HG02678 (cell line): ENCODE data around the gene OPHN1.
"Not testable (repeated sequence)": the region's sequence is repeated elsewhere in the genome, so short reads cannot be mapped to it uniquely, and the experiment has no call there.

ENCODE experiments used
- ATAC-seq: cut with Tn5 transposase; IDR thresholded peaks from one replicate; pipeline ENCODE4 v1.9.1; 2021; ENCODE audit warnings: mild to moderate bottlenecking, moderate library complexity; ENCODE audit not compliant: unreplicated experiment

The OPHN1 gene

DNA sequence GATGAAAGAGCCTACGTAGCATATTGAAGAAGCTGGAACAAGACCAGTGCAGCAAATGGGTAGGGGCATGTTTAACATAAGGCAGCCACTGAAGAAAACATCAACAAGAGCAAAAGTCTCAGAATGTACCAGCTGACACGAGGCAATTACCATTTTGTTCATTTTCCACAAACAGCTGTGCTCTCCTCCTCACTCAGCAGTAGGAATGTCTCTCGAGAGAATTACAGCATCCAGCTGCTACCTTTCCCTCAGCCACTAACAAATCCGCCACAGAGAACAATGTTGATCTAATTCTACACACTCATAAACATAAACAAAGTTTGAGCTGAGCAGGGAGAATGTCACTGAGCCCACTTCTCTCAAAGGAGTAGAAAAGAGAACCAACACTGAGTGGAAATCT, 68.0 kb downstream of the OPHN1 start:
- no peak for ATAC-seq

GRCh38 chrX:68363984-68364383, 69.3 kb downstream of the OPHN1 start:
- ATAC-seq: no peak

- no peak for ATAC-seq
Measured at GRCh38 chrX:68358679-68359078, 74.6 kb downstream of the OPHN1 start.

DNA sequence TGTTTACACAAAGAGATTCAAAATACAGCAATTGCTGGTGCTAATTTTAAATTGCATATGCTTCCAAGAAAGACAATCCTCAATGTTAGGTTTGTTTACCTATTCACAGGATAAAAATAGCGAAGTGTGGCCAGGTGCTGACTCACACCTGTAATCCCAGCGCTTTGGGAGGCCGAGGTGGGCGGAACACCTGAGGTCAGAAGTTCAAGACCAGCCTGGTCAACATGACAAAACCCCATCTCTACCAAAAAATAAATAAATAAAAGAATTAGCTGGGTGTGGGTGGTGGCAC, 77.7 kb downstream of the OPHN1 start:
- ATAC-seq: no peak

DNA sequence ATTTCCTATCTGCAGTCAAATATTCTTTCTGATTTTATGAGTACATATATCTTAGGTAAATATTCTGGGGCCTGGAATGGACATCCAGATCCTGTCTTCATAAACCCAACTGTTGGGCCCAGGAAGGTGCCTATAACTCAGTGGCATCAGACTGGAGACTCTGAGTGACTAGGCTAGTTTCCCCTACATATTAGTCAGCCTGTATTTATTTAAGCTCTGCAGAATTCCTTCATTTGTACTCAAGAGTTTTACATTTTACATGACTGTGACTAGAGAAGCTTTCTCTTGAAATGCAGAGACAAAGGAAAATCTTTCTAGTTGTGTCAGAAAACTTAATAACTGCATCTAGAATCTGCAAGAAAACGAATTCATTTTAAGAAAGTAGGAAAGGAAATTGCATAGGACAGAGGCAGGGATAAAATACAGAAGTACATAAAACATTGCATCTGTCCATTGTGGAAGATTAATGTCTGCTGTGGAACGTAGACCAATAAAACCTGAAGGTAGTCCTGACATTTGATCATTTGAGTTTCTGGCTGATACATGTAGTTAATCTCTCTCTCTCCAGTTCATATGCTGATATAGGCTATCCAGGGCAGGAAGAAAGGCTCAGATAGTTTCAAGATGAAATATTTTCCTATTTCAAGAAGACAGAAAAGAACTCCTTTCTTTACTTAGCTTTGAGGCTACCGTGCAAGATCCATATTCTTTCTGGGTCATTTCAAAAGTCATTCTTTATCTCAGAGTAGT, 78.2 kb downstream of the OPHN1 start:
- no peak for ATAC-seq

DNA sequence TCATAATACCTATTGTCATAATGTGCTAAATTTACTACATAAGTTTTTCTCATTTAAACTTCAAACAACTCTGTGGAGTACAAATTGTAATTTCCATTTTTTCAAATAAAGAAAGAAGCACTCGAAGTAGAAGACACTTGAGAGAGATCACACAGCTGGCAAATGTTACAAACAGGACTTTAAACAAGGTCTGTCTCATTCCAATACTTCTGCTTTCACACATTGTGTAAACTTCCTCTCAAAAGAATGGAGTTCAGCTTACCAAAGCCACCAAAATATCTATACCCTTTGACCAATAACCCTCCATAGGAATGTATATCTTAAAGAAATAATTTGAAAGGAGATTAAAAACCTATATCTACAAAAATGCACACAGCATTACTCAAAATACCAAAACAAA, 88.3 kb downstream of the OPHN1 start:
- no peak for ATAC-seq

GRCh38 chrX:68343551-68343950, 89.7 kb downstream of the OPHN1 start:
- ATAC-seq: no peak

GRCh38 chrX:68332201-68332731, 101.0 kb downstream of the OPHN1 start:
- ATAC-seq: no peak

- ATAC-seq: not testable (repeated sequence)
Measured at GRCh38 chrX:68326841-68327240, 106.5 kb downstream of the OPHN1 start.

DNA sequence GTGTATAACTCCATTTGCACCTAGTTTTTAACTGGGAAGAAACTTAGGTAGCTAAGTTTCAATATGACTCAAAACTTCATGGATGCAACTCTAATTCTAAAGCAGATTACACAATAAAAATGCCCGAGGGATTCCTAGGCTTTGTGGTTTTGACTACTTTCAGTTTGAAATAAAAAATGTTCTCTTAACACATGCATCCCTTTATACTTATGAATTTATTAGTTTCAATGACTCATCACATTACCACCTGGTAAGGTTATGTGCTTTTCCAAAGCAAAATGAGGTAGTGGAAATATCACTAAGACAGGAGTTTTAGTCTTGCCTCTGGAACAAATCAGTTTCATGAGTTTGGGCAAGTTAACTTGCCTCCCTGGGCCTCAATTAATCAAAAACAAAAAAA, 125.5 kb downstream of the OPHN1 start:
- no peak for ATAC-seq

DNA sequence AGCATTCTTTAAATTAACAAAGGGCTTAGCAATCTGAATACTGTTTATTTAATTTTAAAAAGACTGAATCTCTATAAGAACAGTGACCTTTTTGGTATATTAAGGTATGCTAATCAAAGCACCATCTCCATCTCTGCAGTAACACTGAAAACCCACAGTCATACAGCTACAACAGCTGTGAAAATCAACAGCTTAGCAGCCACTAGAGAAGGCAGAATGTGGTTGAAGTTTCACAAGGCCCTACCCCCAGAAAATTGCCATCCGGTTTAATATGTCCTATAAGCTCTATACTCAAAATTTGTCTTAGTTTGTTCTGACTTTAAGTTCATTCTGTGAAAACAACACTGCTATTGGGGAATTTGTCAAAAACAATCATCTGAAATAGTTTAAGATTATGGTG, 128.7 kb downstream of the OPHN1 start:
- no peak for ATAC-seq

DNA sequence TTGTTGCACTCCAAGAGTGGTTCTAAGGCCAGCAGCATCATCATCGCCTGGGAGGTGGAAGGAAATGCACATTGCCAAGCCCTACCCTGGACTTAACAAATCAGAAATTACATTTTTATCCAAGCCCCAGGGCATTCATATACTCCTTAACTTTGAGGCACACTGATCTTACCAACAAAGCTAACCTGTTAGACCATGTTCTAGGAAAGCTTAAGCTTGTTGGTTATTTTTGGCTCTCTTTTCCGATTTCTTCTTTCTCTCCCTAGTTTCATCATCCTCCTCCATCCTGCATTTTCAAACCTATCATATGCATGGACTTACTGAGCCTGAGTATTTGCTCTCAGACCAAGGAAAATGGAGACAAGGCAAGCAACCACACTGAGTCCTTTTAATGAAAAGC, 133.4 kb downstream of the OPHN1 start:
- ATAC-seq: no peak

GRCh38 chrX:68292471-68292870, 140.8 kb downstream of the OPHN1 start:
- ATAC-seq: no peak

DNA sequence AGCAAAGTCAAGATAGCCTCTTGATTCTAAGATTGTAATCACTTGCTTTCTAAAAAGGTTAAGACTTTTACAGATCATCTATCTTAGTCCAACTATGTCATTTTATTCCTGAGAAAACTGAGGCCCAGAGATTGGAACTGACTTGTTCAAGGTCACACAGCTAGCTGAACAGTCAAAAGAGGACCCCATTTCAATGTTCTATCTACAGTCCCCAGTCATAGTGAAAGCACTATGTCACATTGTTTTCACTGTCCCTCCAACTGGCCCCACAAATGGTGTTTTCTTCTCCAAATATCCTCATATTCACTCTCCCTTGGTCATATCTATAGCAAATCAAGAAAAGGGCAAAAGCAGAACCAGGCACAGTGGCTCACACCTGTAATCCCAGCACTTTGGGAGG, 145.2 kb downstream of the OPHN1 start:
- no peak for ATAC-seq

- ATAC-seq: no peak
Measured at GRCh38 chrX:68287419-68287818, 145.9 kb downstream of the OPHN1 start.

DNA sequence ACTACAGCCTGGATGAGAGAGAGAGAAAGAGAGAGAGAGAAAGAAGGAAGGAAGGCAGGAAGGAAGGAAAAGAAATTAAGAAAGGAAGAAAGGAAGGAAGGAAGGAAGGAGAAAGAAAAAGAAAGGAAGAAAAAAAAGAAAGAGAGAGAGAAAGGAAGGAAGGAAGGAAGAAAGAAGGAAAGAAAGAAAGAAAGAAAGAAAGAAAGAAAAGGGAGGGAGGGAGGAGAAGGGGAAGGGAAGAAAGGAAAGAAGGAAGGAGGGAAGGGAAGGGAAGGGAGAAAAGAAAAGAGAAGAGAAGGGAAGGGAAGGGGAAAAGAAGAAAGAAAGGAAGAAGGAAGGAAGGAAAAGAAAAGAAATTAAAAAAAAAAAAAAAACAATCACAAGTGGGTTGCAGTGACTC, 146.3 kb downstream of the OPHN1 start:
- no peak for ATAC-seq

DNA sequence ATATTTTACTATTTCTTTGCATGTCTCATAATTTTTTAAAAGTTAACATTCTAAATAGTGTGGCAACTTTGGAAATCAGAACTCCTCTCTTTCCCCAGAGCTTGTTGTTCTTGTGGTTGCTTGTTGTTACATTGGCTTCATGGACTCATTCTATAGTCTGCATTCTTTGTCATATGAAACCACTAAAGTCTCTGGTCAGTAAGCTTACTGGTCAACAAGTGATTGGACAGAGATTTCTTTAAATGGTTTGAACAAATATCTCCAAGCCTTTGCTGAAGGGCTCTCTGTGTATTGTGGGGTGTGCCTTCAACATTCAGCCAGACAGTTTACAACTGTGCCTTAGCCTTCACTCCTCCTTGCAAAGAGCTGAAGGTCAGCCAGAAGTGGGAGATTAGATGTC, 147.2 kb downstream of the OPHN1 start:
- no peak for ATAC-seq

DNA sequence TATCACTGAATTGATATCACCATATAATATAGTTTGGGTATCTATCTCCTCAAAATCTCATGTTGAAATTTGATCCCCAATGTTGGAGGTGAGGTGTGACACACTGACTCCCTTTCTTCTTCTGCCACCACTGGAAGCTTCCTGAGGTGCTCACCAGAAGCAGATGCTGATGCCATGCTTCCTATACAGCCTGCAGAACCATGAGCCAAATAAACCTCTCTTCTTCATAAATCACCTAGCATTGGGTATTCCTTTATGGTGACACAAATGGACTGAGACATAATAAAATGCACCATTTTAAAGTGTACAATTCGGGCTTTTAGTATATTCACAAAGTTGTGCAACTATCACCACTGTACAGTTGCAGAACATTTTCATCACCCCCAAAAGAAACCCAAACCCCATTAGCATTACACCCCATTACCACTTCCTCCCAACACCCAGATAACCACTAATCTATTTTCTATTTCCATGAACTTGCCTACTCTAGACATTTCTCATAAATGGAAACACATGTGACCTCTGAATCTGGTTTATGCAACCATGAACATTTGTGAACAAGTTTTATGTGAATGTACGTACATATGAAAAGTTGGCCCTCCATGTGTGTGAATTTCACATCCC, 148.9 kb downstream of the OPHN1 start:
- no peak for ATAC-seq

GRCh38 chrX:68273887-68274286, 159.4 kb downstream of the OPHN1 start:
- ATAC-seq: no peak

GRCh38 chrX:68264793-68265192, 168.5 kb downstream of the OPHN1 start:
- ATAC-seq: not testable (repeated sequence)

GRCh38 chrX:68261060-68261672, 172.1 kb downstream of the OPHN1 start:
- ATAC-seq: no peak

GRCh38 chrX:68256990-68257389, 176.3 kb downstream of the OPHN1 start:
- ATAC-seq: no peak
